OCI-LY7 (cell line): ENCODE measurements around the gene STS.

ENCODE experiments used
- EZH2phosphoT487 ChIP-seq: fragments of 200-600 bp; sonication (generic); IDR thresholded peaks from 2 replicates; pipeline ENCODE4 v1.6.1; 2018; ENCODE audit warnings: low read depth, borderline replicate concordance, mild to moderate bottlenecking, mixed run types, antibody characterized with exemption, low read length, moderate library complexity, mixed read lengths
- TF ChIP-seq, protein P1 (sequence below): fragments of 200-600 bp; sonication (generic); conservative IDR thresholded peaks from 2 replicates; pipeline ENCODE4 v1.5.1; 2014; ENCODE audit warnings: mild to moderate bottlenecking, antibody characterized with exemption, low read length, moderate library complexity, mixed read lengths

DNA sequence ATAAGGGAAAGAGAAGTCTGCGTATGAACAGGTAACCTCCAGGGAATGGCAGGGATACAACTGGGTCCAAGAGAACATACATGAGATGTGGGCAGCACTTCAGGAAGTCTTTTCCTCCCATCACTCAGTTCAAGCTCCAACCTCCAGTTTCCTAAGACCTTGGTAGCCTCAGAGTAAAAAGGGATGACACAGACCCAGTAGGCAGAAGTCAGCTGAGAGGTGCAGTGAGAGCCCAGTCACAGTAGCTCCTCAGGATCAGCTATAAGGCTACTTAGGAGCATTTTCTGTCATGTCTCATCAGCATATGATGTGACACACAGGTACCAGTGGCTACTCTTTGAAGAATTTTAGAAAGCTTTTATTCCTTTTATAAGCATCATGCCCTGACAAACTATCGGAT, 12.5 kb upstream of the STS start:
- TF ChIP-seq, protein P1, sequence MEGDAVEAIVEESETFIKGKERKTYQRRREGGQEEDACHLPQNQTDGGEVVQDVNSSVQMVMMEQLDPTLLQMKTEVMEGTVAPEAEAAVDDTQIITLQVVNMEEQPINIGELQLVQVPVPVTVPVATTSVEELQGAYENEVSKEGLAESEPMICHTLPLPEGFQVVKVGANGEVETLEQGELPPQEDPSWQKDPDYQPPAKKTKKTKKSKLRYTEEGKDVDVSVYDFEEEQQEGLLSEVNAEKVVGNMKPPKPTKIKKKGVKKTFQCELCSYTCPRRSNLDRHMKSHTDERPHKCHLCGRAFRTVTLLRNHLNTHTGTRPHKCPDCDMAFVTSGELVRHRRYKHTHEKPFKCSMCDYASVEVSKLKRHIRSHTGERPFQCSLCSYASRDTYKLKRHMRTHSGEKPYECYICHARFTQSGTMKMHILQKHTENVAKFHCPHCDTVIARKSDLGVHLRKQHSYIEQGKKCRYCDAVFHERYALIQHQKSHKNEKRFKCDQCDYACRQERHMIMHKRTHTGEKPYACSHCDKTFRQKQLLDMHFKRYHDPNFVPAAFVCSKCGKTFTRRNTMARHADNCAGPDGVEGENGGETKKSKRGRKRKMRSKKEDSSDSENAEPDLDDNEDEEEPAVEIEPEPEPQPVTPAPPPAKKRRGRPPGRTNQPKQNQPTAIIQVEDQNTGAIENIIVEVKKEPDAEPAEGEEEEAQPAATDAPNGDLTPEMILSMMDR = no peak
- TF ChIP-seq EZH2phosphoT487 = no peak
